GM18873 (cell line): ENCODE data around the gene C11orf21.

ENCODE experiments used
- ATAC-seq: cut with Tn5 transposase; IDR thresholded peaks from one replicate; pipeline ENCODE4 v1.9.1; 2021; ENCODE audit warnings: mild to moderate bottlenecking, moderate library complexity, moderate number of reproducible peaks; ENCODE audit not compliant: unreplicated experiment, low FRiP score

Gene C11orf21

GRCh38 chr11:2275334-2276279 is 26.1 kb downstream of the C11orf21 start:
- ATAC-seq: no peak

DNA sequence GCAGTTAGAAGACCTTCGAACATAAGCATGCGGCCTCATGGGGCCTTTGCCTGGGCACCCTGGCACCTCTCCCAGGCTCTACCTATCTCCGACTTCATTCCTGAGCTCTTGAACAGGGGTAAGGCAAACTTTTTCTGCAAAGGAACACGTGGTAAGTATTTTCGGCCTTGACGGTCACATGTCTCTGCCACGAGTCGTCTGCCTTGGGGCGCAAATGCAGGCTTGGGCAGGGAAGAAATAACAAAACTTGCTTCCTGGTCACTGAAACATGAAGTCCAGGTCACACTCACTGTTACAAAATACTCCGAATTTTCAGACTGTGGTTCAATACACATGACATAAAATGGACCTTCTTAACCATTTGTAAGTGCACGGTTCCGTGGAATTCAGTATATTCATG is 27.9 kb downstream of the C11orf21 start:
- ATAC-seq: no peak

- no peak for ATAC-seq
Measured at GRCh38 chr11:2273311-2273710, 28.4 kb downstream of the C11orf21 start.

DNA sequence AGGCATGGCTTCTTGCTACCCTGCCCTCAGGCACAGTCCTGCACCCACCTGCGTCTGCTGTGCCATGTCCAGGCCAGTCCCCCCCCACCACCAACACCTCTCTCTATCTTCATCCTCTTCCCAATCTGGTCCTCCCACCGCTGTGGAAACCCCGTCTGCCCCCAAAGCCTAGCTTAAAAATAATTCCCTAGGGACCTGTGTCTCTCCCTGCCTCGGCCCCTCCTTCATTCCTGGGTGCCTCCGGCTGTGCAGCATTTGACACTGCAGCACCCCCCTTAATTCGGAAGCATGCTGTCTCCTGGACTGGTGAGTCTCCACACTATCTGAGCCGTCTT is 28.8 kb downstream of the C11orf21 start:
- ATAC-seq: no peak

DNA sequence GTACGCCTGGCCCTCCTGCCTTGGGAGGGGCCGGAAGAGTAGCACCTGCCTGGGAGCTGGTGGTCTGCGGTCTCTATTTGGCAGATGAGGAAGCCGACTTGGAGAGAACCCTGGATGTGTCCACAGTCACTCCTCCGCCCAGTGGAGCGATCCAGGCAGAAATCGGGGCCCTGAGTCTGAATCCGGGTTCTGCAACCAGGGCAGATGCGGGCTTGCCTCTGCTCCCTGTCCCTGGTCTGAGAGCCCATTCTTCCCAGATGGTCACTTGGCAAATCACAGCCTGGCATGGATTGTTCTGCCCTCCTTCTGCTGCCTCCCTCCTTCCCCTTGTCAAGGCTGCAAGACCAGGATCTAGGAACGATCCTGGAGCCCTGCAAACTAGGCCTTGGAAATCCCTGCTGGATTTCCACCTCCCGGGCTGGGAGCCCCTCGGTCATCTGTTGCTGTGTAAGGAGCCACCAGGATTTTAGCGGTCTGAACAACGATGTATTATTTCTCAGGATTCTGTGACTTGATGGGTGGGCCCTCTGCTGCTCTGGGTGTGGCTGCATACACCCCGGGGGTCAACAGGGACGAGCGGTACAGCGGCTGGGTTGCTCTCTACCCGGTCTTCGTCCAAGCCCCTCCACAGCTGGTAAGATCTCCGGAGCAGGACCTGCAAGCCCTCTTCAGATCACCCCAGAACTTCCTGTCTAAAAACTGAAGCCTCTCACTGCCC is 29.3 kb downstream of the C11orf21 start:
- no peak for ATAC-seq

DNA sequence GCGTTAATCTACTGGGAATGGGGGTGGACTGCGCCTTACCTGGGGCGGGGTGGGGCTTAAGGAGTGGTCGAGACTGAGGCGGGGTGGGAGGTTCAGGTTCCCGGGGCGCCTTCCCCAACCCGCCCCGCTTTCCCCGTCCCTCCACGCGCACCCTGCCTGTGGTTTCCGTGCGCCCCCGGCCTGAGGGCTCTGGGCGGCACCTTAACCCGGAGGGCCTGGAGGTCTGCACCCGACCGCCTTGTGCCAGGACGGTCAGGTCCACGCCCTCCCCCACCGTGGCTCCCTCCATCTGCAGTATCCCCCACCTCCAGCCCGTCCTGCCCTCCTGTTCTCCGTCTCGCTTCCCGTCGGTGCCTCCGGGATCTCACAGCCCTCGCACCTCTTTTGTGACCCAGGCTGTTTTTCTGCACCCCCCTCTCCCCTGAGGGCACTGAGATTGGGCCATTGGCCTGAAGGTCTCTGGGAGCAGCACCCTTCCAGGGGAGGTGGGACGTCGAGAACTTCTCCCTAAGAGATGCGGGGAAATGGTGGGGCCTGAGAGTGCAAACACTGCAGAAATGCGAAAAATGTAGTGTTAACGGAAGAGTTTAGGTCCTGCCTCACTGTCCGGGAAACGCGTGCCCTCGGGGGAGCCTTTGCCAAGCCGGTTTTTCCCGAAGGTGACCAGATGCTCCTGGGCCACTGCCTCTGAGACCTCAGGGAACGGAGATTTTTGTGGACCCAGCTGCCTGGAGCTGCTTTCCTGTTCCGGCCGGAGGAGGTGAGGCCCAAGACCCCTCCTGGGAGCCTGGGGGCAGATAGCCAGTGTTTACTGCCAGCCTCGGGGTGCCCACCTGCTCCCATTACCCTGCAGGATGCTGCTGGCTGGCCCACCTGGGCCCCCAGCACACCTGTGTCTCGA is 30.1 kb downstream of the C11orf21 start:
- ATAC-seq: no peak

- ATAC-seq: no peak
Measured at GRCh38 chr11:2271077-2271326, 30.7 kb downstream of the C11orf21 start.

DNA sequence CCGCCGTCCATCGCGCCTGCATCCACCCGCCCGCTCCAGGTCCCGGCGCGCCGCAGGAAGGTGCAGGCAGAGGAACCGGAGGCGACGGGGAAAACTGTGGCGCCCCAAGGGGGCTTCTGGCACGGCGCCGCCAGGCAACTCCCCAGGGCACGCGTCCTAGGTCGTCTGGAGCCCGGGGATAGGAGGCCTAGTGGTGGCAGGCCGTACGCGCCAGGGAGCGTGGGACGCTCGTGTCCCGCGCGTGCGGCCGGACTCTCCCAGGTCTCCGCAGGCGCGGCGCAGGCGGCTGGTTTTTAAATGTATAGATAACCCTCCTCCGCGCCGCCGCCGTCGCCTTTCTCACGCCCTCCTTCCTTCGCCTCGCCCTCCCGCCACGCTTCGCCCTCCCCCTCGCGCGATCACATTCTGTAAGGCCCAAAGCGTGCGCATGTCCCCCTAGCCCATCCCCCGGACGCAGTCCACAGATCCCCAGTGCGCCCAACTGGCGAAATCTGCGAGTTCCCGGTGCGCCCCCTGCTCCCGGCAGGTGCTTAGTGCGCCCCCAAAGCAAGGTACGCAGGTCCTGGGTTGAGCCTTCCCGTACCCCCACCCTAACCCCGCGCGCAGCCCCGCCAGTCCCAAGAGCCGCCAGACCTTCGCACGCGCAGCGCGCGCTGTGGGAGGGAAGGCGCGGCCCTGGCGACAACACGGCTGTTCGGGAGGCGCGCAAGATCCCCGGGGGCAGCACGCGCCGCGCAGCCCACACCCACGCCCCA is 31.2 kb downstream of the C11orf21 start, which contains the start of gene ASCL2:
Gene ASCL2, minus strand, starts transcription at position 267 of the 755 bp plus-strand sequence. Its CDS starts 256 bp downstream, at position 11.
- no peak for ATAC-seq

GRCh38 chr11:2269601-2270321 is 32.0 kb downstream of the C11orf21 start:
- ATAC-seq: no peak

GRCh38 chr11:2268729-2269600 is 32.8 kb downstream of the C11orf21 start:
- no peak for ATAC-seq

- ATAC-seq: no peak
Measured at GRCh38 chr11:2267851-2268728, 33.6 kb downstream of the C11orf21 start.

GRCh38 chr11:2267306-2267850 is 34.3 kb downstream of the C11orf21 start:
- ATAC-seq: no peak

GRCh38 chr11:2266586-2267305 is 35.0 kb downstream of the C11orf21 start:
- ATAC-seq: no peak

DNA sequence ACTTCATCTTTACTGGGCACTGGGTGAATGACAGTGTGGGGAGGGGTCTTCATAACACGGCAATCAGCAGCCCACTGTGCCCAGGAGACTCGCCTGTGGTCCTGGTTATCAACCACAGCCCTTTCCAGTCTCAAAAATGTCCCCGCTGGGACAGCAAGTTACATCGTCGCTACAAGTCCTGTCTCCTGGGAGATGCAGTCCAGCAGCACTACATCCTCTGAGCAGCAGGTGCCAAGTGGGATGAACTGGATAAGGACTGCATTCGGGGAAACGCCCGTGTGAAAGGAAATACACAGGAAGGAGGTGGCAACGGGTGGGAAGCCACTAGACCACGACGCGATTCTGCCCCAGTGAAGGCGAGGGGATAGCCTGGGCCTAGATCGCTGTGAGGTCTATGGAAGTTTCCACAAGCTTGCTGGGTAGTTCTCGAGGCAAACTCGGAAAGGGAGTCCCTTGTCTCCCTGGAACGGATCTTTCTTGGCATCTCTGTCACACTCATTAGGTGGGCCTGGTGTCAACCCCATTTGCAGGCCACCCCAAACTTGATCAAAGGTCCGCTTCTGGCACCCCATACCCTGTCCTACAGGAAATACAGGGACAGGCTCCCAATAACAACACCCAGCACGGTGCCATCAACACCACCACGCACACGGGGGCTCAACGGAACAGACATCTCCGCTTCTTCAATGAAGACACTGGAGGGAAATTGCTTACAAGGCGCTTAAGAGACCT is 35.7 kb downstream of the C11orf21 start:
- ATAC-seq: no peak

DNA sequence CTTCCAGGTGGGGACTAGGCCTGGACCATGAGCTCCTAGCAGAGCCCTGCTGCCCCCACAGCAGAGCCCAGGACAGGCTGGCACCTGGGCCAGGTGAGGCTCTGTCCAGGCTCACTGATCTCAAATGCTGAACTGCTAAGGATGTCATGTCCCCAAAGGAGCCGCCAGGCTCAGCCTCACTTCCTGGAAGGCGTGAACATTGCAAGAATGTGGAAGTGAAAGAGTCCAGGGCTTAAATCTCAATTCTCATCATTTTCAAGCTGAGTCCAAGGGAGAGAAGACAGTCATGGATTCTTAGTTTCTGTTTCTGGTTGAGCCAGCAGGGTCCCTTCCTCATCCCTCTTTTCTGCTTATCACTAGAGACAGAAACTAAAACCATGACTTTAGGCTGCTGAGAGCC is 36.3 kb downstream of the C11orf21 start:
- no peak for ATAC-seq
